ENCODE results near the gene RAD18. TPM values are rescaled to one million over a fixed set of nuclear protein-coding genes. Genes with fewer than 3 reads are reported as not detected.

RAD18 gene
- polyA plus RNA-seq, 1 of the 3 experiments (the other 2 are of a cell fraction): 5.7 TPM

- no peak overlapping the region for H3K9ac ChIP-seq
- ChIA-PET CTCF (interaction anchor here (0.7 to 12.9 kb wide), 6 partner anchors 9 to 333 kb away, joined by 3 to 151 read pairs (median 4); partner anchors contain the start of gene OXTR), POLR2A (no interaction called here)
- no peak overlapping the region for H3K4me3 ChIP-seq (ENCODE audit: low read depth in 2 of 2, low read length in 1 of 2)
- TF ChIP-seq POLR2AphosphoS5 (IDR thresholded peaks at IDR 0.05; ENCODE audit: low read depth, low read length) (no peak), REST (IDR thresholded peaks at IDR 0.05; ENCODE audit: low read depth, low read length) (no peak), GABPA (IDR thresholded peaks at IDR 0.05; ENCODE audit: low read depth) (no peak), MEF2A (IDR thresholded peaks at IDR 0.05; ENCODE audit: borderline replicate concordance, low read depth) (no peak), TEAD4 (IDR thresholded peaks at IDR 0.05; ENCODE audit: borderline replicate concordance, insufficient read depth) (no peak), FOXJ3 (CRISPR knock-in tag; IDR thresholded peaks at IDR 0.05) (no peak), YY1 (IDR thresholded peaks at IDR 0.05; ENCODE audit: low read depth) (no peak), RCOR1 (IDR thresholded peaks at IDR 0.05; ENCODE audit: low read length) (no peak), RXRA (IDR thresholded peaks at IDR 0.05; ENCODE audit: borderline replicate concordance, low read depth) (no peak), NFIC (IDR thresholded peaks at IDR 0.05; ENCODE audit: borderline replicate concordance) (no peak), SMC3 (IDR thresholded peaks at IDR 0.05; ENCODE audit: low read depth, low read length) (no peak), TCF12 (IDR thresholded peaks at IDR 0.05) (no peak), ELF1 (IDR thresholded peaks at IDR 0.05) (no peak), EP300 (IDR thresholded peaks at IDR 0.05; ENCODE audit: borderline replicate concordance in 1 of 2, low read depth in 1 of 2, low read length in 1 of 2) (no peak), PBX3 (IDR thresholded peaks at IDR 0.05) (no peak), CTCF (IDR thresholded peaks at IDR 0.05) (no peak), USF2 (IDR thresholded peaks at IDR 0.05; ENCODE audit: borderline replicate concordance, low read depth, low read length) (no peak), GATA2 (CRISPR knock-in tag; IDR thresholded peaks at IDR 0.05) (no peak), NRF1 (IDR thresholded peaks at IDR 0.05; ENCODE audit: low read depth, low read length) (no peak), MXI1 (IDR thresholded peaks at IDR 0.05; ENCODE audit: low read depth, low read length) (no peak)
- WGBS (ENCODE audit: low lambda C conversion rate): 71% methylated on average over 2 of the region's 2 CpGs
- no peaks in the 10 kb centered on the region for H3K79me2 ChIP-seq (ENCODE audit: insufficient read depth)
- no peaks in the 10 kb centered on the region for H3K27me3 ChIP-seq (ENCODE audit: insufficient read depth)
- no peaks in the 10 kb centered on the region for H3K9me2 ChIP-seq
- no peaks in the 10 kb centered on the region for H4K20me1 ChIP-seq (ENCODE audit: insufficient read depth)
- no peak overlapping the region for H3K27ac ChIP-seq (ENCODE audit: low read depth in 2 of 2, low read length in 1 of 2)
- DNase-seq: no peak
- H3K36me3 ChIP-seq (replicated peaks in 1 of 2; ENCODE audit: control insufficient read depth in 1 of 2, insufficient read depth in 2 of 2, low read length in 1 of 2): no peaks in the 10 kb centered on the region
- H3K4me2 ChIP-seq: no peak overlapping the region
- peaks cover 0 to 4% of the 10 kb centered on the region in 2 experiments; a peak in 1 of 4 replicates for H3K4me1 ChIP-seq (ENCODE audit: control insufficient read depth in 1 of 2, insufficient read depth in 2 of 2, low read depth in 1 of 2, low read length in 1 of 2)
- H3F3A ChIP-seq (replicated peaks; ENCODE audit: insufficient read depth): no peaks in the 10 kb centered on the region
- H3K9me3 ChIP-seq: no peaks in the 10 kb centered on the region
- H2AFZ ChIP-seq (ENCODE audit: low read depth): no peak overlapping the region
These were observed 11.2 kb upstream of the RAD18 start for GRCh38 chr3:8974458-8974857.

Data from SK-N-SH (cell line).